Measurements from ENCODE around the gene CDH15.
"Not testable (repeated sequence)": the region's sequence is repeated elsewhere in the genome, so short reads cannot be mapped to it uniquely, and the experiment has no call there.

The CDH15 gene

DNA sequence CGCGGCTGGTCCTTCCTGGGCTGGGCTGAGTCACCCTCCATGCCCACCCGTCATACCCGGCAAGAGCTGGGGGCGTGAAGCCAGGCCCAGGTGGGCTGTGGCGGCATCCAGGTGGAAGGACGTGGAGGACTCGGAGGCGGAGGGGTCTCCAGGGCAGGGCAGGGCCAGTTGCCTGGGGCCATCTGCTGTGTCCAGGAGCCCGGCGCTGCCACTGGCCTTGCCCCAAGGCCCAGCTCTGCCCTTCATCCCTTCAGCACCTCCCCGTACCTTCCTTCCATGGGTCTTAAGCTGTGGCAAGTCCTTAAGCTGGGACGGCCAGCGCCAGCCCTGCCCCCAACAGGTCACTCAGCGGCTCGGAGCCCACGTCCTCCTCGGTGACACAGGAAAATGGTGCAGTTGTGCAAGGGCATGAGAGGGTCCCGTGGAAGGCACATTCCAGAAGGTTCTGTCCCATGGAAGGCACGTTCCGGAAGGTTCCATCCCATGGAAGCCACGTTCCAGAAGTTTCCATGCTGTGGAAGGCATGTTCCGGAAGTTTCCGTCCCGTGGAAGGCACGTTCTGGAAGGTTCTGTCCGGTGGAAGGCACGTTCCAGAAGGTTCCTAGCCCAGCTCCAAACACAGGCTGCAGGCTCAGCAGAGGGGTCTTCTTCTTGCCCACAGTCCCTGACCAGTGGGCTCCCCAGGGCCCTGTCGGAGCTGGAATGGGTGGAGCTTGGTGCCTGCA, 10.4 kb upstream of the CDH15 start:
- TF ChIP-seq, protein P1, sequence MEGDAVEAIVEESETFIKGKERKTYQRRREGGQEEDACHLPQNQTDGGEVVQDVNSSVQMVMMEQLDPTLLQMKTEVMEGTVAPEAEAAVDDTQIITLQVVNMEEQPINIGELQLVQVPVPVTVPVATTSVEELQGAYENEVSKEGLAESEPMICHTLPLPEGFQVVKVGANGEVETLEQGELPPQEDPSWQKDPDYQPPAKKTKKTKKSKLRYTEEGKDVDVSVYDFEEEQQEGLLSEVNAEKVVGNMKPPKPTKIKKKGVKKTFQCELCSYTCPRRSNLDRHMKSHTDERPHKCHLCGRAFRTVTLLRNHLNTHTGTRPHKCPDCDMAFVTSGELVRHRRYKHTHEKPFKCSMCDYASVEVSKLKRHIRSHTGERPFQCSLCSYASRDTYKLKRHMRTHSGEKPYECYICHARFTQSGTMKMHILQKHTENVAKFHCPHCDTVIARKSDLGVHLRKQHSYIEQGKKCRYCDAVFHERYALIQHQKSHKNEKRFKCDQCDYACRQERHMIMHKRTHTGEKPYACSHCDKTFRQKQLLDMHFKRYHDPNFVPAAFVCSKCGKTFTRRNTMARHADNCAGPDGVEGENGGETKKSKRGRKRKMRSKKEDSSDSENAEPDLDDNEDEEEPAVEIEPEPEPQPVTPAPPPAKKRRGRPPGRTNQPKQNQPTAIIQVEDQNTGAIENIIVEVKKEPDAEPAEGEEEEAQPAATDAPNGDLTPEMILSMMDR (conservative IDR thresholded peaks at IDR 0.05; ENCODE audit: low read depth), result no peak
- no peak for DNase-seq (ENCODE audit: low spot score)
- ChIA-PET POLR2A (ENCODE audit: low non-redundant PET) (no interaction called here), CTCF (interaction anchor here (0.6 kb wide), 1 partner anchor 346 kb away, joined by 4 read pairs; no protein-coding TSS in a partner anchor)
- H3K27ac ChIP-seq, result no peak overlapping the region

DNA sequence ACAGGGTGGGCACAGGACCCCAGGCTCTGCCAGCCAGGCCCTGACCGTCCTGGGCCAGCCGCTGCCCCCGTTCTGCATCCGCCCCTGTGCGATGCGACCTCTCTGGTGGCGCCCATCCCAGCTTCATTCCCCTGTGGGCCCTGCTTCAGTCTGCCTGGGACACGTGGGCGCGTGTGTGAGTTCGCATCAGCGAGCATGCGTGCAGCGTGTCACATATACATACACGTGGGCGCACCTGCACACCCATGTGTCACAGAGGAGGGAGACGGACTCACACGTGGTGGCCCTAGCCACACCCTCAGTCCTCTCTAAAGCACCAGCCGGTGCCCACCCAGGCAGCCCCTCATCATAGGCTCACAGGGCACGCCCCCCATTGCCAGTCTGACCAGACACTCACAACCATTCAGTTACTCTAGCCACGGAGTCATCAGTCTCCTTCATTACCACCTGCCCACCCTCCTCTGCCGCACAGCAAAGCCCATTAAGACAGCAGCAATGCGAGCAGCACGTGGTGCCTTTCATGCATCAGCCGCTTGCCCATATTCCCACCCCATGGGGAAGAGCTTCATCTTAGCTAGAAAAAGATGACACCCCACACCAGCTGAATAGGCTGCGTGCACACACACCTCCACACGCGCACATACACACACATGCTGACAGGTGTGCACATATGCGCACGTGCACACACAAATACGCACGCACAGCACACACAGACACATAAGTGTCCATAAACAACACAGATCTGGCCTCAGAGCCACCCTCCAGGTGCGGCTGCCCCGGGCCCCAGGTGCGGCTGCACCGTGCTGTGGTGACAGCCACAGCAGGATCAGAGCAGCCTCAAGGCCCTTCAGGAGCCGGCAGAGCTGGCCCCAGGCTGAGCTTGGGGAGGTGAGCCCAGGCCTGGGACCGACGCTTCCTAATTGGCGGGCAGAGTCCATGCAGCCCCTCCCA, 9.5 kb upstream of the CDH15 start:
- CTCF ChIA-PET, result no interaction called here
- no peak for DNase-seq (ENCODE audit: low spot score)
- H3K27ac ChIP-seq, result no peak overlapping the region
- POLR2A ChIA-PET (ENCODE audit: low non-redundant PET), result no interaction called here
- TF ChIP-seq, protein P1 (conservative IDR thresholded peaks at IDR 0.05; ENCODE audit: low read depth), result no peak

DNA sequence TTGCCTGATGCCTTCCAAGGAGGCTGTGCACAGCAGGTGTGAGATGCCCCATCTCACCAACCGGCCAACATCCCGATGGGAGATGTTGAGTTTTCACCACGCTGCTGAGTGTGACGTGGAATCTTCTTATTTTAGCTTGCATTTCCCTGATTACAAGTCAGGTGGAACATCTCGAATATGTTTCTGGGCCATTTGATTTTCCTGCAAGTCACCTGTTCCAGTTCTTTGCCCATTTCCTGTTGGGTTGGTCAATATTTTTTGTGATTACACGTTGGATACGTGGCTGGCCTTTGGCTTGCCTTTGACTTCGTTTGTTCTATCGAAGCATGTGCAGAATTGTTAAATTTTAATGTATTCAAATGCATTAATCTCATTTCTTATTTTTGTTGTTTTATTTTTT, 8.3 kb upstream of the CDH15 start:
- DNase-seq (ENCODE audit: low spot score), result no peak
- TF ChIP-seq, protein P1 (conservative IDR thresholded peaks at IDR 0.05; ENCODE audit: low read depth), result no peak
- H3K27ac ChIP-seq, result no peak overlapping the region
- CTCF ChIA-PET, result interaction anchor here (0.6 kb wide), 1 partner anchor 229 kb away, joined by 3 read pairs; no protein-coding TSS in a partner anchor
- POLR2A ChIA-PET (ENCODE audit: low non-redundant PET), result no interaction called here

DNA sequence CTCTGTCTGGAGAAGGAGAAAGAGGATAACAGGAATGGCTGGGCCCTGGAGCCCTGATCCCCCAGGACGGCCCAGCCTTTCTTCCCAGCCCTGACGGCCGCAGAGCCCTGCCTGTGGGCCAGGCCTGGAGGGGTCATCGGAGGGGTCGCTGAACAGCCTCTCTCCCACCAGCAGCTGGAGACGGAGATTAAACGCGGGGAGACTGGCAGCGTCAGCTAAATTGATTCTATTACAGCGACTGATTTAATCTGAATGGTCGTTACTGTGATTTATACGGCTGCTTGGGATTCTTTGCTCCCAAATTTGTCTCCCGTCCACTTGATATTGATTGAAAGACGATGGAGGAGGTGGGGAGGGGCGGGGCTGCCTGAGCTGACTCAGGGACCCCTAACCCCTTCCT, 7.1 kb upstream of the CDH15 start:
- no peak overlapping the region for H3K27ac ChIP-seq
- CTCF ChIA-PET, result no interaction called here
- POLR2A ChIA-PET (ENCODE audit: low non-redundant PET), result no interaction called here
- no peak for DNase-seq (ENCODE audit: low spot score)
- TF ChIP-seq, protein P1 (conservative IDR thresholded peaks at IDR 0.05; ENCODE audit: low read depth), result no peak

DNA sequence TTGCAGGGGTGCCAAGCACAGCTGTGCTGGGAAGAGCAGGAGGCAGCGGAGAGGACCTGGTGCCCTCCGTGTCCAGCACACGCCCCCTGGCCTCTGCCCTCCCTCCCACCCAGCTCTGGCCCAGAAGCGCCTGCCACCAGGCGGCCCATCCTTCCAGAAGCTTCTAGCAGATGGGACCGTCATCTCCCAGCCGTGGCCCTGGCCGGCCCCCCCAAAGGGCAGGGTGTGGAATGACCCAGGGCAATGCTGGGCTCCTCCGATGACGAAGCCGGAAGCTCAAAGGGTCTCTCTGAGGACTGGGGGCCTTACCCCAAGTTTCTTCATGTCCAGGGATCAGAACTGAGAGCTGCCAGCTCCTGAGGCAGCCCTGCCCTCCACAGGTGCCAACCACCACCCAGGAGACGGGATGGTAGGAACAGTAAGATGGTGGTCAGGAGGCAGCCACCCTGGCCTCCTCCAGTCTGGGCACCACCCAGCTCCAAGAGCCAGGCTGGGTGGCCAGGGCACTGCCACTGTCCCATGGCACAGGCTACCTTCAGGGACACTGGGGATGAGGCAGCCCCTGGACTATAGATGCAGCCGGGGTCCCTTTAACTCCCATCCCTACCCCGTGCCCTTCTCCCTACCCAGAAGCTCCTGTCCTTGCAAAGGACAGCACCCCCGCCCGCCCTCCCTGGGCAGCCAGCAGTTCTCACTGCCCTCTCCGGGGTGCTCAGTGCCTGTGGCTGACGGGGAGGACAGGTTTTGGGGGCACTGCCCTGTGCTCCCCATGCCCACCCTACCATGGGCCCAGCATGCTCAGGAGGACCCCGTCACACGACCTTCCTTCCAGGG, 6.5 kb upstream of the CDH15 start:
- ChIA-PET CTCF (no interaction called here), POLR2A (ENCODE audit: low non-redundant PET) (no interaction called here)
- DNase-seq (ENCODE audit: low spot score), result no peak
- TF ChIP-seq, protein P1 (conservative IDR thresholded peaks at IDR 0.05; ENCODE audit: low read depth), result no peak
- H3K27ac ChIP-seq, result no peak overlapping the region

DNA sequence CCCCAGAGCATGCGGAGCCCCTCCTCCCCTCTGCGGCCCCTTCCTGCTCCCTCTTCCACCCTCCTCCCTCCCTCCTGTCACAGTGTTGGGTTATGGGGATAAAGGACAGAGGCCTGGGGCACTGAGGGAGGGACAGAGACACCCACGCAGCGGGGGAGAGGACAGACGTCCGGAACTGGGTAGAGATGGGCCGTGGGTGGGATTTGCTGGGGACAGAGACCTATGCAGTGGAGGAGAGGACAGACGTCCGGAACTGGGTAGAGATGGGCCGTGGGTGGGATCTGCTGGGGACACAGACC, 5.9 kb upstream of the CDH15 start:
- H3K27ac ChIP-seq; DNase-seq (ENCODE audit: low spot score); CTCF ChIA-PET; POLR2A ChIA-PET (ENCODE audit: low non-redundant PET): not testable (repeated sequence)
